ENCODE data around the gene FOSL1.

Gene FOSL1

DNA sequence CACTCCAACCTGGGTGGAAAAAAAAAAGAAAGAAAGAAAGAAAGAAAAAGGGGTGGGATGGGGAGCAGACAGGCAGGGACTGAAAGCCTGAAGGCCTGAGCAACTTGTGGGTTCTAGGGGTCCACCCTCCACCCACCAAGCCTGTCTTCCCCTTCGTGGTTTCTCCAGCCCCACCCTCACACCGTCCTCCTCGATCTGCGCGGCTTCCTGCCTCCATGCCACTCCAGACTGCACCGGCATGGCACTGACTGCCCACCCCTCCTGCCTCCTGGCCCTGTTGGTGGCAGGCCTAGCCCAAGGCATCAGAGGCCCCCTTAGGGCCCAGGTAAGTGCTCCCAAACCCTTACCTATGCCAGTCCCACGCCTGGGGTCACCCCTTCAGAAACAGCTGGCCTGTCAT, 20.6 kb downstream of the FOSL1 start, which contains the start of gene CTSW:
Gene CTSW (plus strand): TSS at position 221 of the 400 bp plus-strand sequence. CDS start 18 bp downstream, at position 239.
- TF ChIP-seq CTCF (conservative IDR thresholded peaks at IDR 0.05; ENCODE audit: low read length): no peak
- no peak for DNase-seq (ENCODE audit: low read depth)
- H3K4me3 ChIP-seq (ENCODE audit: low read length): no peak within 1 kb of the TSS

- peak overlapping the region; percentile 81 for H3K4me3 ChIP-seq (ENCODE audit: low read length)
- TF ChIP-seq CTCF (conservative IDR thresholded peaks at IDR 0.05; ENCODE audit: low read length): no peak
- DNase-seq (ENCODE audit: low read depth): peak; percentile 88
Measured at GRCh38 chr11:65873318-65874156, 26.7 kb downstream of the FOSL1 start.

DNA sequence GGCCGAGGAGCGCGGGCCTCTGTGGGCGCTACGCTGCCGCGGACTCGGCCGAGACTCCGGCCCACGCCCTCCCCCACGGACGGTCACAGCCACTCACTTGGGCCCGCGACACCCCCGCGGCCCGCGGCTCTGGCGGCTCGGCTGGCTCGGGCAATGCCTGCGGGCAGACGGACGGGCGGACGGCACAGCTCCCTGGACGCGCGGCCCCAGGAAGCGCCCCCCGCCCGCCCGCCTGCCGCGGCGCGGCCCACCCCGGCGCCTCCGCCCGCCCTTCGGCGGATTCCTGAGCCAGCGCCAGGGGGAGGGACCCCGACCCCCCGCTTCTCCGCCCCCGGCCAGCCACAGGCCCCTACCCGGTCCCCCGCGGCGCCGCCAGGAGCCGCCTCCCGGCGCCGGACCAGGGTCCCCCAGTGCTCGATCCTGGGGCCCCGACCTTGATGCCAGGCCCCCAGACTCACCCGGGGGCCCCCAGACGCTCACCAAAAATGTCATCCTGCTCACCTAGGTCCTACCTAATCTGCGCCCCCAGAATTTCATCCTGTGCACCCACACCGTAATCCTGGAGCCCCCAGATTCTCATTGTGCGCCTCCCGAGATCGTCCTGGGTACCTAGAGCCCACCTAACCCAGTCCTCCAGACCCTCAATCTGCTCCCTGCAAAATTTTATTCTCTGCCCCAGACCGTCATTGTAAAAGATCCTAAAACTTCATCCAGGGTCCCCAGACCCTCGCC, 27.4 kb downstream of the FOSL1 start, which contains the start of gene EFEMP2:
Gene EFEMP2 (minus strand): TSS at position 215 of the 732 bp plus-strand sequence. CDS start 446 bp downstream, outside the sequence.
- peak; percentile 37 for DNase-seq (ENCODE audit: low read depth)
- H3K4me3 ChIP-seq (ENCODE audit: low read length): peak within 1 kb of the TSS; percentile 81
- no peak for TF ChIP-seq CTCF (conservative IDR thresholded peaks at IDR 0.05; ENCODE audit: low read length)

DNA sequence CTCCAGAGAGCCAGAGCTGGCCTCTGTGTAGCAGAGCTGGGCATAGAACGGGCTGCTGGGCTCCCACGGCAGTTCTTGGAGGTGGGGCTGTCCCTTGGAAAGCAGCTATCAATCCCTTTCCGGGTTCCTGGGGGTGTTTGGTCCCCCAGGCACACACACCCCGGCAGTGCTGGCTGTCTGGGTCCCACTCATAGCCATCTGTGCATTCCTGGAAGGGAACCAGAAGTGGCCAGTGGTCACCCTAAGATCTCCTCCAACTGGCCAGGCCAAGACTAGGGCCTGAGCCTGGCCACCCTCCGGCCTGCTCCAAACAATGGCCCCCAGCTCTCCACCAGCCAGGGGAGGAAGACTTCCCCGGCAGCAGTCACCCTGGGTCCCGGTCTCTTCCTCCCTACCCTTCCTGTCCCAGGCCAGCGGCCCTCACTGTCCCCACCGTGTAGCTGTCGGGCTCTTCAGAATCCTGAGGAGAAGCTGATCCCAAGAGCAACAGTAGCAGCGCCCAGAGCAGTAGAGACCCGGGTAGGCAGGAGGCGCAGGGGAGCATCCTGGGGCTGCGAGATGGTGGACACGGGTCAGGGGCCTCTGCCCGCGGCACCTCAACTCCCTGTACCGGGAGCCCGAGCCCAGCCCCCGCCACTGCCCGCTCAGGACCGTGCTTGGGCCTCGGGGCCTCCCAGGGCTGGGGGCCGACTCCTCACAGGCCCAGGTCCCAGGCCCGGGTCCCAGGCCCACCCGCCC, 28.2 kb downstream of the FOSL1 start:
- DNase-seq (ENCODE audit: low read depth): peak; percentile 39
- H3K4me3 ChIP-seq (ENCODE audit: low read length): peak overlapping the region; percentile 81
- TF ChIP-seq CTCF (conservative IDR thresholded peaks at IDR 0.05; ENCODE audit: low read length): peak; percentile 23

DNA sequence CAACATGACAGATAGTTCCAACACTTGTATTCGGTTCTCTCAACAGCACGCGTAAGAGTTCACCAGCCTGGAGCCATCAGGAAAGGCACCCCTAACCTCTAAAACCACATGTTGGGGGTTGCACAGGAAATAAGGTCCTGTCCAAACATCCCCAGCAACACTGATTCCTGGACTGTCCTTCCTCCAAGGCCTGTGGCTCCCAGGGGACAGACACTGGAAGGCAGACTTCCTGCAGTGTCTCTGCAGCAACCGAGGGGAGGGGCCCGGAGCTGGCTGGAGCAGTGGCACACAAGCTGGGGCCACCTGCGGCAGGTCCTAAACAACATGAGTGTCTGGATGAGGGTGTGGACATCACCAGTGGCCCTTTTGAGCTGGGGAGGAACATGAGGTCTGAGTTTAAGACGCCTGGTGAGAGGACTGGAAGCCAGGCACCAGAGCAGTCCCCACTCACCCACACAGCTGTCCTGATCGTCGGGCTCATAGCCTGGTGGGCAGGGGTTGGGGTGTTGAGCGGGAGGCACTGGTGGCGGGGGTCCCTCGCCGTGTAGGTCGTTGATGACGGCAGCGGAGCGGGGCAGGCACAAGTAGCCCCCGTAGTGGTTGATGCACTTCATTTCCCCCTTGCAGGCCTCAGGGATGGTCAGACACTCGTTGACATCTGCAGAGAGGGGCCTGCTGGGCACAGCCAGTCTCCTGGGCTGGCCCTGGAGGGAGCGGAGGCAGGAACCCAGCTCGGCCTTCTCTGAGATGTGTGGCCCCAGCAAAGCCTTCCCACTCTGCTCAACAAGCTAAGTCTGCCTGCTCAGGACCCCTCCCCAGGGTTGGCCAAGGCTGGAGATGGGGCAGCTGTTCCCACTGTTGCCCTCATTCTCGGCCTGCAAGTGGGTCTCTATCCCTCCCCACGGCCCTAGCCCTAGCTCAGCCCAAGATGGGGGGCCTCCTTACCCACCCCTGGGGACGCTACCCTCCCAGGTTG, 29.2 kb downstream of the FOSL1 start:
- no peak for TF ChIP-seq CTCF (conservative IDR thresholded peaks at IDR 0.05; ENCODE audit: low read length)
- DNase-seq (ENCODE audit: low read depth): peak; percentile 29
- H3K4me3 ChIP-seq (ENCODE audit: low read length): peak overlapping the region; percentile 81

GRCh38 chr11:65870307-65870658, 29.9 kb downstream of the FOSL1 start:
- no peak for DNase-seq (ENCODE audit: low read depth)
- no peak for TF ChIP-seq CTCF (conservative IDR thresholded peaks at IDR 0.05; ENCODE audit: low read length)
- H3K4me3 ChIP-seq (ENCODE audit: low read length): peak overlapping the region; percentile 9; the same call in 1 of the 2 replicates

Measured in AG10803 (cell line).